Mesenchymal stem cell (in vitro differentiated cells and primary cell): ENCODE measurements around the gene CYP46A1.

Source experiments
- DNase-seq: peaks from one replicate; pipeline ENCODE4 v3.0.0-alpha.2; 2013
- H2AFZ ChIP-seq: one replicate; pipeline ENCODE4 v1.6.1; 2013; ENCODE audit warnings: low read depth, mild to moderate bottlenecking, control low read depth, inconsistent platforms, low read length, moderate library complexity
- H2AK5ac ChIP-seq: 2 replicates; pipeline ENCODE4 v1.6.1; 2013; ENCODE audit warnings: low read length, moderate library complexity, mild to moderate bottlenecking, inconsistent platforms; ENCODE audit not compliant: severe bottlenecking
- H2BK120ac ChIP-seq: one replicate; pipeline ENCODE4 v1.6.1; 2013; ENCODE audit warnings: low read depth, mild to moderate bottlenecking, inconsistent platforms, low read length, moderate library complexity
- H2BK12ac ChIP-seq, 2 experiments: one replicate each; pipeline ENCODE4 v1.6.1; 2013; ENCODE audit warnings: inconsistent platforms in 2 of 2, low read length in 2 of 2, mild to moderate bottlenecking in 2 of 2, moderate library complexity in 2 of 2, control low read depth in 1 of 2
- H2BK15ac ChIP-seq: one replicate; pipeline ENCODE4 v1.6.1; 2013; ENCODE audit warnings: mild to moderate bottlenecking, low read depth, inconsistent platforms; ENCODE audit not compliant: poor library complexity, severe bottlenecking
- H2BK5ac ChIP-seq: 2 replicates; pipeline ENCODE4 v1.6.1; 2013; ENCODE audit warnings: low read depth, mild to moderate bottlenecking, low read length, control low read depth, inconsistent platforms; ENCODE audit not compliant: poor library complexity, severe bottlenecking
- H3K14ac ChIP-seq, 2 experiments: one replicate each; pipeline ENCODE4 v1.6.1; 2013; ENCODE audit warnings: inconsistent platforms in 2 of 2, low read length in 2 of 2, control low read depth in 1 of 2, mild to moderate bottlenecking in 1 of 2, moderate library complexity in 1 of 2
- H3K18ac ChIP-seq, 2 experiments: one replicate each; pipeline ENCODE4 v1.6.1; 2013; ENCODE audit warnings: inconsistent platforms in 2 of 2, low read length in 2 of 2, control low read depth in 1 of 2, low read depth in 1 of 2, mild to moderate bottlenecking in 1 of 2
- H3K23ac ChIP-seq, 2 experiments: one replicate each; pipeline ENCODE4 v1.6.1; 2013; ENCODE audit warnings: inconsistent platforms in 2 of 2, low read length in 2 of 2, mild to moderate bottlenecking in 2 of 2, moderate library complexity in 2 of 2, control low read depth in 1 of 2
- H3K27ac ChIP-seq: 2 replicates; pipeline ENCODE4 v1.5.1; 2013; ENCODE audit warnings: mild to moderate bottlenecking, moderate library complexity, low read length, control low read depth, inconsistent platforms; ENCODE audit not compliant: poor library complexity, severe bottlenecking
- H3K27me3 ChIP-seq, 2 experiments: 2 replicates each; pipeline versions ENCODE4 v1.6.1 to v1.7.0; 2013; ENCODE audit warnings: low read length in 2 of 2, mild to moderate bottlenecking in 2 of 2, moderate library complexity in 2 of 2, control low read depth in 1 of 2, inconsistent platforms in 1 of 2; ENCODE audit not compliant: control insufficient read depth in 1 of 2, insufficient read depth in 1 of 2
- H3K36me3 ChIP-seq, 2 experiments: 2 replicates each; pipeline versions ENCODE4 v1.6.1 to v1.7.0; 2013; ENCODE audit warnings: low read length in 2 of 2, control low read depth in 1 of 2, inconsistent platforms in 1 of 2, low read depth in 1 of 2, mild to moderate bottlenecking in 1 of 2; ENCODE audit not compliant: insufficient read depth in 2 of 2, control insufficient read depth in 1 of 2
- H3K4ac ChIP-seq, 2 experiments: one replicate each; pipeline ENCODE4 v1.6.1; 2013; ENCODE audit warnings: inconsistent platforms in 2 of 2, low read length in 2 of 2, mild to moderate bottlenecking in 2 of 2, moderate library complexity in 2 of 2, control low read depth in 1 of 2, low read depth in 1 of 2
- H3K4me1 ChIP-seq: 2 replicates; pipeline ENCODE4 v1.6.1; 2013; ENCODE audit warnings: low read depth, low read length, control low read depth; ENCODE audit not compliant: control insufficient read depth, insufficient read depth
- H3K4me2 ChIP-seq: 2 replicates; pipeline ENCODE4 v1.6.1; 2013; ENCODE audit warnings: low read length, mild to moderate bottlenecking, inconsistent platforms; ENCODE audit not compliant: poor library complexity, severe bottlenecking
- H3K4me3 ChIP-seq, 2 experiments: 2 replicates each; pipeline versions ENCODE4 v1.5.1 to v1.7.0; 2013; ENCODE audit warnings: low read length in 2 of 2, mild to moderate bottlenecking in 2 of 2, control low read depth in 1 of 2, low read depth in 1 of 2; ENCODE audit not compliant: insufficient read depth in 1 of 2
- H3K79me1 ChIP-seq: replicated peaks from 2 replicates; pipeline ENCODE4 v1.6.1; 2013; ENCODE audit warnings: mild to moderate bottlenecking, control low read depth, low read length, inconsistent platforms; ENCODE audit not compliant: poor library complexity, severe bottlenecking
- H3K9ac ChIP-seq: 2 replicates; pipeline ENCODE4 v1.7.0; 2013; ENCODE audit warnings: mild to moderate bottlenecking, low read length, moderate library complexity
- H3K9me3 ChIP-seq: 2 replicates; pipeline ENCODE4 v1.7.0; 2013; ENCODE audit warnings: mild to moderate bottlenecking, low read length; ENCODE audit not compliant: control insufficient read depth
- H4K8ac ChIP-seq: one replicate; pipeline ENCODE4 v1.6.1; 2013; ENCODE audit warnings: inconsistent platforms, mild to moderate bottlenecking, low read length, moderate library complexity
- H4K91ac ChIP-seq: one replicate; pipeline ENCODE4 v1.6.1; 2013; ENCODE audit warnings: mild to moderate bottlenecking, low read length, inconsistent platforms
- WGBS: methylation state at CpG from one replicate; pipeline ENCODE4 v1.1.7; 2013; ENCODE audit warnings: mixed read lengths; 5-methylcytosine and 5-hydroxymethylcytosine counted together

Gene CYP46A1

DNA sequence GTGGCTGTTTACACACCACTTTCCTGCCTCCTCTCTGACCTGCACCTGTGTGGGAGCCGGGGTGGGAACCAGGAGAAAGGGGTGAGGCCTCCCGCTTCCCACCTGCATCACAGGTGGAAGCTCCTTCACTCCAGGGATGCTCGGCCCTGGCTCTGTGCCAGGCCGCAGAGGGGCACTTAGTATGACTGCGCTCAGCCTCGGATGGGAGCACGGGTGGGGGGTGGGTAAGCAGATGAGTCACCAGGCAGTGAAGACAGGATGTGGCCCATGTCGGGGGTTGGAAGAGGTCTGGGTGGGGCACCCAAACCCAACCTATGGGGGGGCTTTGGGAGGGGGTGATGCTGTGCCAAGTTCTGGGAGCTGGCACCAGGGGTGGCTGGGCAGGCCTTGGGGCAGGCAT lies 7.4 kb upstream of the CYP46A1 start:
- H3K9ac ChIP-seq = no peak overlapping the region
- H2AFZ ChIP-seq = no peak overlapping the region
- H2BK15ac ChIP-seq = no peak overlapping the region
- H3K4me1 ChIP-seq = no peaks in the 10 kb centered on the region
- no peak overlapping the region for H4K91ac ChIP-seq
- H3K27me3 ChIP-seq = peaks cover 13% of the 10 kb centered on the region in 2 experiments
- DNase-seq = no peak
- H2BK5ac ChIP-seq = no peak overlapping the region
- H3K14ac ChIP-seq = no peak overlapping the region
- H3K23ac ChIP-seq = no peak overlapping the region
- H2BK12ac ChIP-seq = no peak overlapping the region
- H2AK5ac ChIP-seq = no peak overlapping the region
- no peak overlapping the region for H3K27ac ChIP-seq
- H2BK120ac ChIP-seq = no peak overlapping the region
- peaks cover 29% of the 10 kb centered on the region for H3K9me3 ChIP-seq
- no peak overlapping the region for H4K8ac ChIP-seq
- H3K4ac ChIP-seq = no peak overlapping the region
- H3K79me1 ChIP-seq = no peaks in the 10 kb centered on the region
- H3K18ac ChIP-seq = no peak overlapping the region
- no peak overlapping the region for H3K4me2 ChIP-seq
- H3K36me3 ChIP-seq = peaks cover 0 to 5% of the 10 kb centered on the region in 2 experiments
- H3K4me3 ChIP-seq = no peak overlapping the region
- WGBS = 61% methylated on average over 8 of the region's 8 CpGs

- no peaks in the 10 kb centered on the region for H3K4me1 ChIP-seq
- H3K36me3 ChIP-seq = peaks cover 0 to 5% of the 10 kb centered on the region in 2 experiments
- H3K14ac ChIP-seq = no peak overlapping the region
- H3K4ac ChIP-seq = no peak overlapping the region
- H3K9ac ChIP-seq = no peak overlapping the region
- H3K79me1 ChIP-seq = no peaks in the 10 kb centered on the region
- DNase-seq = no peak
- no peak overlapping the region for H3K27ac ChIP-seq
- no peak overlapping the region for H4K8ac ChIP-seq
- no peak overlapping the region for H2BK120ac ChIP-seq
- peaks cover 29% of the 10 kb centered on the region for H3K9me3 ChIP-seq
- no peak overlapping the region for H2AFZ ChIP-seq
- no peak overlapping the region for H3K23ac ChIP-seq
- H3K4me2 ChIP-seq = no peak overlapping the region
- no peak overlapping the region for H2BK15ac ChIP-seq
- no peak overlapping the region for H2BK12ac ChIP-seq
- no peak overlapping the region for H3K4me3 ChIP-seq
- WGBS = 89% methylated on average over 15 of the region's 16 CpGs
- H2BK5ac ChIP-seq = no peak overlapping the region
- peaks cover 8 to 14% of the 10 kb centered on the region in 2 experiments for H3K27me3 ChIP-seq
- H4K91ac ChIP-seq = no peak overlapping the region
- H2AK5ac ChIP-seq = no peak overlapping the region
- H3K18ac ChIP-seq = no peak overlapping the region
Measured at GRCh38 chr14:99677231-99678140, 6.6 kb upstream of the CYP46A1 start.

DNA sequence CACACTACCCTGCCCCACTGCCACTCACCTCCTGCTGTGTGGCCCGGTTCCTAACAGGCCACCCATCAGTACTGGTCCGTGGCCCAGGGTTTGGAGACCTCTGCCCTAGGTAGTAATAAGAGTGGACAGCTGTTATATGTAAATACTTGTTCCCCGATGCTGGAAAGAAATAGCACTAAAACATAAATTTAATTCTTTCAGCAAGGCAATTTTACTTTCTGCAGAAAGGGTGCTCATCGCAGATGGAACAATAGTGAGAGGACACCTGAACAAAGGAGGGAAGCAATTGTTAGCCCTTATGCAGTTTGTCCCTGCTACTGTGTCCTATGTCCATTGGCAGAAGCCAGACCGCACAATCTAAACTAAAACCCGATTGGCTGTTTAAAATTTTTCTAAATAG lies 5.9 kb upstream of the CYP46A1 start:
- Histone ChIP-seq H4K8ac (no peak overlapping the region), H2AFZ (no peak overlapping the region), H3K14ac (no peak overlapping the region), H3K9me3 (peaks cover 29% of the 10 kb centered on the region), H2BK120ac (no peak overlapping the region), H2BK12ac (no peak overlapping the region), H3K9ac (no peak overlapping the region), H3K36me3 (peaks cover 0 to 5% of the 10 kb centered on the region in 2 experiments), H4K91ac (no peak overlapping the region), H3K27me3 (peaks cover 8 to 12% of the 10 kb centered on the region in 2 experiments), H2BK5ac (no peak overlapping the region), H3K4me2 (no peak overlapping the region), H3K23ac (no peak overlapping the region), H3K79me1 (peaks cover 2% of the 10 kb centered on the region), H3K27ac (no peak overlapping the region), H2AK5ac (no peak overlapping the region), H3K18ac (no peak overlapping the region), H3K4ac (no peak overlapping the region), H2BK15ac (no peak overlapping the region), H3K4me3 (no peak overlapping the region), H3K4me1 (peaks cover 4% of the 10 kb centered on the region)
- WGBS = 100% methylated on average over 3 of the region's 6 CpGs
- no peak for DNase-seq

- Histone ChIP-seq H3K4me2 (no peak overlapping the region), H3K18ac (no peak overlapping the region), H3K14ac (no peak overlapping the region), H3K27me3 (peaks cover 8 to 12% of the 10 kb centered on the region in 2 experiments), H2BK12ac (no peak overlapping the region), H2BK15ac (no peak overlapping the region), H2AFZ (no peak overlapping the region), H3K23ac (no peak overlapping the region), H3K79me1 (peaks cover 2% of the 10 kb centered on the region), H3K9ac (no peak overlapping the region), H2BK5ac (no peak overlapping the region), H3K4me1 (peaks cover 8% of the 10 kb centered on the region), H2BK120ac (no peak overlapping the region), H2AK5ac (no peak overlapping the region), H3K4ac (no peak overlapping the region), H3K9me3 (peaks cover 29% of the 10 kb centered on the region), H3K4me3 (no peak overlapping the region), H4K8ac (no peak overlapping the region), H3K36me3 (peaks cover 0 to 5% of the 10 kb centered on the region in 2 experiments), H3K27ac (no peak overlapping the region), H4K91ac (no peak overlapping the region)
- DNase-seq = no peak
- 93% methylated on average over 2 of the region's 2 CpGs for WGBS
Measured at GRCh38 chr14:99679111-99679510, 5.0 kb upstream of the CYP46A1 start.
